AG04450 (cell line): Measurements from ENCODE around the gene CCDC192. TPM values are rescaled to one million over a fixed set of nuclear protein-coding genes. Genes with fewer than 3 reads are reported as not detected.

Experiments
- CTCF ChIA-PET: fragments of 300-600, 350-600 bp; formaldehyde crosslinking; extraction: SDS; loops from one replicate; lab custom pipeline; 2022; ENCODE audit warnings: antibody characterized with exemption, inconsistent platforms; lab: Charles Lee
- POLR2A ChIA-PET: fragments of 350-600 bp; formaldehyde crosslinking; extraction: SDS; loops from one replicate; lab custom pipeline; 2021; ENCODE audit warnings: antibody characterized with exemption, inconsistent platforms; lab: Yijun Ruan, JAX
- DNase-seq: peaks from one replicate; pipeline ENCODE4 v3.0.0-alpha.2; 2011; ENCODE audit warnings: low read depth, low spot score
- H3K27ac ChIP-seq: one replicate; pipeline ENCODE4 v1.5.1; 2012; ENCODE audit warnings: low read depth, low read length, control low read depth
- H3K27me3 ChIP-seq: one replicate; pipeline ENCODE4 v1.6.0; 2012; ENCODE audit warnings: low read length; ENCODE audit not compliant: control insufficient read depth, insufficient read depth
- H3K4me3 ChIP-seq: 2 replicates; pipeline ENCODE4 v1.5.1; 2011; ENCODE audit warnings: mild to moderate bottlenecking, low read depth, low read length, control low read depth
- H3K9me3 ChIP-seq: 2 replicates; pipeline ENCODE4 v1.5.1; 2012; ENCODE audit warnings: low read length; ENCODE audit not compliant: control insufficient read depth, insufficient read depth
- CTCF ChIP-seq: IDR thresholded peaks from 2 replicates; pipeline ENCODE4 v1.5.1; 2011; ENCODE audit warnings: low read depth, low read length, control low read depth, inconsistent platforms
- polyA plus RNA-seq: library from polyadenylated mRNA; depleted of rRNA; stranded (reverse); fragments of >200 nt; gene quantifications from 2 replicates; pipeline ENCODE4 v1.2.3, GENCODE V29; 2011

CCDC192 gene
- polyA plus RNA-seq, 1 experiment = not detected

DNA sequence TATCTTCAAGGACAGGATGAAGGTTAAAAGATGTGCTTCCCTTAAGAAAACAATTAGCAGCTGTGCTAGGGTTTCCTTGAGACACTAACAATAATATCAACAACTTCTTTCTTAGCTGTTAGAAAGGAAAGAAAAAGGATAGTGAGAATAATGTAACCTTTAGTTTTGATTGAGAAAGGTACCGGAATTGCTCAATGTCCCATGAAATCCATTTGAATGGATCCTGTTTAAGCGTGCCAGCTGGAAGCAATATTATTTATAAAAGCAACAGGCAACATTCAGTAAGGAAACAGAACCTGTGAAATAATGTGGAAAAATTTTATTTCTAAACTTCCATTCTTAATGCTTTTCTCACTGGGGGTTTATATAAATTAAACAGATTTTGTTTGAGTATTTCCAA lies 120.9 kb downstream of the CCDC192 start:
- no peaks in the 10 kb centered on the region for H3K9me3 ChIP-seq
- POLR2A ChIA-PET = no interaction called here
- H3K27ac ChIP-seq = no peak overlapping the region
- H3K4me3 ChIP-seq = no peak overlapping the region
- CTCF ChIA-PET = no interaction called here
- no peak for DNase-seq
- no peak for TF ChIP-seq CTCF
- no peaks in the 10 kb centered on the region for H3K27me3 ChIP-seq

DNA sequence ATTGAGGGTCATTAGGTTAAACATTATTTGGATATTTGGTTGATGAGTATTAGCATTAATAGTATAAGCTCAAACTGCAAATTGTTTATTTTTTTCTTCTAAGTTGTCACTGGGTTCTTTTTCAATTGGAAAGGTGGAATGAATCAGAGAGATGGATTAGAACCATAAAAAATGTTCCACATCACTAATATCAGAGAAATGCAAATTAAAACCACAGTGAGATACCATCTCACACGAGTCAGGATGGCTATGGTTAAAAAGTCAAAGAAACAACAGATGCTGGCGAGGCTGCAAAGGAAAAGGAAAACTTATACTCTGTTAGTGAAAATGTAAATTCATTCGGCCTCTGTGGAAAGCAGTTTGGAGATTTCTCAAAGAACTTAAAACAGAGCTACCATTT lies 122.8 kb downstream of the CCDC192 start:
- H3K4me3 ChIP-seq = no peak overlapping the region
- no peaks in the 10 kb centered on the region for H3K27me3 ChIP-seq
- no peak for DNase-seq
- H3K9me3 ChIP-seq = no peaks in the 10 kb centered on the region
- CTCF ChIA-PET = no interaction called here
- POLR2A ChIA-PET = no interaction called here
- no peak overlapping the region for H3K27ac ChIP-seq
- no peak for TF ChIP-seq CTCF

GRCh38 chr5:127827451-127827850 lies 124.3 kb downstream of the CCDC192 start:
- no peaks in the 10 kb centered on the region for H3K27me3 ChIP-seq
- ChIA-PET POLR2A (no interaction called here), CTCF (no interaction called here)
- no peak overlapping the region for H3K4me3 ChIP-seq
- DNase-seq = no peak
- no peaks in the 10 kb centered on the region for H3K9me3 ChIP-seq
- no peak for TF ChIP-seq CTCF
- H3K27ac ChIP-seq = no peak overlapping the region

DNA sequence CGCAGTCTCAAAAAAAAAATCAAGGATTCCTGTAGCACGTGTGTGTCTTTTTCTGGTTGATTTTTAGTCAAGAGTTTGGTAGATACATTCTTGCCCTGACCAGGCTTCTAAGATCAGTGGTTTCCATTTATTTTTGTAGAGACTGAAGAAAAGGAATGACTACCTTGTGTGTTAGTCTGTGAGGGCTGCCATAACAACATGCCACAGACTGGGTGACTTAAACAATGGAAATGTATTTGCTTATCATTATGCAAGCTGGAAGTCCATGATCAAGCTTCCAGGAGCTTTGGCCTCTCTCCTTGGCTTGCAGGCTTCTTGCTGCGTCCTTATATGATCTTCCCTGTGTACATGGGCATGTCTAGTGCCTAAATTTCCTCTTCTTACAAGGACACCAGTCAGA lies 127.0 kb downstream of the CCDC192 start:
- Histone ChIP-seq H3K27ac (no peak overlapping the region), H3K9me3 (no peaks in the 10 kb centered on the region), H3K4me3 (no peak overlapping the region), H3K27me3 (no peaks in the 10 kb centered on the region)
- no peak for DNase-seq
- TF ChIP-seq CTCF = no peak
- POLR2A ChIA-PET = no interaction called here
- CTCF ChIA-PET = no interaction called here

GRCh38 chr5:127830829-127831598 lies 127.8 kb downstream of the CCDC192 start:
- H3K27ac ChIP-seq = no peak overlapping the region
- TF ChIP-seq CTCF = no peak
- no peak for DNase-seq
- ChIA-PET POLR2A (no interaction called here), CTCF (no interaction called here)
- no peaks in the 10 kb centered on the region for H3K27me3 ChIP-seq
- no peak overlapping the region for H3K4me3 ChIP-seq
- no peaks in the 10 kb centered on the region for H3K9me3 ChIP-seq
